ENCODE measurements around the gene SMTNL2.

SMTNL2 gene

GRCh38 chr17:4553669-4554068 is 30.7 kb upstream of the SMTNL2 start:
- no peak for DNase-seq (ENCODE audit: low spot score)
- peak overlapping the region; percentile 72 for H3K27ac ChIP-seq
- CTCF ChIA-PET: interaction anchor here (0.8 kb wide), 1 partner anchor 72 kb away, joined by 4 read pairs; no protein-coding TSS in a partner anchor
- TF ChIP-seq CTCF (conservative IDR thresholded peaks at IDR 0.05; ENCODE audit: low read depth): no peak
- POLR2A ChIA-PET (ENCODE audit: low non-redundant PET): interaction anchor here (0.6 kb wide), 1 partner anchor 123 kb away, joined by 3 read pairs; no protein-coding TSS in a partner anchor

GRCh38 chr17:4554441-4554996 is 29.8 kb upstream of the SMTNL2 start:
- POLR2A ChIA-PET (ENCODE audit: low non-redundant PET): interaction anchor here (0.6 kb wide), 1 partner anchor 125 kb away, joined by 5 read pairs; no protein-coding TSS in a partner anchor
- DNase-seq (ENCODE audit: low spot score): no peak

GRCh38 chr17:4554997-4555799 is 29.1 kb upstream of the SMTNL2 start, which contains the start of gene MYBBP1A:
TSS of gene MYBBP1A (minus strand) at chr17:4555384. CDS start at chr17:4555324, 60 bp downstream.
- TF ChIP-seq CTCF (conservative IDR thresholded peaks at IDR 0.05; ENCODE audit: low read depth): no peak
- peak within 1 kb of the TSS; percentile 72 for H3K27ac ChIP-seq
- POLR2A ChIA-PET (ENCODE audit: low non-redundant PET): no interaction called here
- peak; percentile 99 for DNase-seq (ENCODE audit: low spot score)
- CTCF ChIA-PET: interaction anchor here (1.3 kb wide), 1 partner anchor 12 kb away, joined by 6 read pairs; no protein-coding TSS in a partner anchor

More at GRCh38 chr17:4554441-4554996, 29.8 kb upstream of the SMTNL2 start:
- CTCF ChIA-PET: interaction anchor here (0.6 to 1.3 kb wide), 3 partner anchors 12 to 134 kb away, joined by 3 to 6 read pairs (median 4); no protein-coding TSS in a partner anchor
- TF ChIP-seq CTCF (conservative IDR thresholded peaks at IDR 0.05; ENCODE audit: low read depth): no peak
- peak overlapping the region; percentile 72 for H3K27ac ChIP-seq

- CTCF ChIA-PET: interaction anchor here (1.3 kb wide), 1 partner anchor 11 kb away, joined by 6 read pairs; no protein-coding TSS in a partner anchor
- no peak for TF ChIP-seq CTCF (conservative IDR thresholded peaks at IDR 0.05; ENCODE audit: low read depth)
- peak overlapping the region; percentile 72 for H3K27ac ChIP-seq
- POLR2A ChIA-PET (ENCODE audit: low non-redundant PET): no interaction called here
- DNase-seq (ENCODE audit: low spot score): no peak
Measured at GRCh38 chr17:4555873-4556759, 28.2 kb upstream of the SMTNL2 start.

- no peak for DNase-seq (ENCODE audit: low spot score)
- ChIA-PET POLR2A (ENCODE audit: low non-redundant PET) (no interaction called here), CTCF (no interaction called here)
- TF ChIP-seq CTCF (conservative IDR thresholded peaks at IDR 0.05; ENCODE audit: low read depth): no peak
- no peak overlapping the region for H3K27ac ChIP-seq
Measured at GRCh38 chr17:4556996-4557395, 27.3 kb upstream of the SMTNL2 start.

Measured in RWPE1 (cell line).